GM13976 (cell line): ENCODE measurements around the gene AQP7.

ENCODE experiments used
- DNase-seq: peaks from one replicate; pipeline ENCODE4 v3.0.0; 2012; ENCODE audit warnings: low spot score
- CTCF ChIP-seq: IDR thresholded peaks from 2 replicates; pipeline ENCODE4 v1.5.1; 2012; ENCODE audit warnings: borderline replicate concordance, mild to moderate bottlenecking; ENCODE audit not compliant: insufficient read depth; ENCODE audit errors: extremely low read depth, missing control alignments, control extremely low read depth
- in situ Hi-C: fragments of 300-500 bp; cut with MboI; formaldehyde crosslinking; loops from one replicate; pipeline ENCODE4 v1.12.0; 2022; ENCODE audit warnings: low sequenced_read_pairs, mixed read lengths, inconsistent platforms; ENCODE audit not compliant: unreplicated experiment

The AQP7 gene

GRCh38 chr9:33434317-33435105 is 32.1 kb upstream of the AQP7 start:
- DNase-seq: no peak

DNA sequence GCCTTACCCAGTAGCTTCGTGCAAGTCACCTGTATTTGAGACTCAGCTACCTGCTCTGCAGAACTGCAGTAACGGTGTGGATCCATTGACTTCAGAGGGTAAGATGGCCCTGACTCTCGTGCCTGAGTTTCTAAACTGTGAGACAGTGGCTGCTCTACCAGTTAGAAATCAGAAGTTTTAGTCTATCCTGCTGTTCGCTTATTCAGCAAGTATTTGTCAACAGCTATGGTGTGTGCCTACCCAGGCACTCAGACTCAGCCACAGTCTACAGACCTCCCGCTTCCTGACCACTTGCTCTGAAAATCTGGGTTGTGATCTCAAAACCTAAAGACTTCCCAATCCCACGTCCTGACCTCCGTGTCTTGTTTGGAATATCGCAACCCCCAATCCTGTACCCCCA is 31.5 kb upstream of the AQP7 start:
- in situ Hi-C loops: no loop called here
- TF ChIP-seq CTCF: no peak
- DNase-seq: no peak

More at GRCh38 chr9:33434317-33435105, 32.1 kb upstream of the AQP7 start:
- in situ Hi-C loops: no loop called here
- TF ChIP-seq CTCF: no peak

DNA sequence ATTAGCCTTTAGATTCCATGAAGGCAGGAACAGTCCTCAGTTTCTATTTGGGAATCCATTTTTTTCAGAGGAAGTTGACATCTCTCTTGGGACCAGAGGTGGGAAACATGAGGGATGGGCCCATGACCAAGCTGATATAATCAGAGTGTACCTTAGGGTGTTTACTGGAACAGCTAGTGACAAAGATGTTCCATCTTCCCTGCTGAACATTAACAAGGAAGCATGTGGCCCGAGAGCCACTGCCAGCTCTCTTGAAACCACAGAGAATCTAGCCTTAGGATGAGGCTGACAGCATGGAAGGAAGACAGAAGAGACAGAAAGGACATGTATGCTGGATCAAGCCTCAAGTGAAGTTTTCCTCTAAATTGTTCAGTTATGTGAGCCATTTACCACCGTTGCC is 29.1 kb upstream of the AQP7 start:
- no peak for TF ChIP-seq CTCF
- in situ Hi-C loops: no loop called here
- no peak for DNase-seq

DNA sequence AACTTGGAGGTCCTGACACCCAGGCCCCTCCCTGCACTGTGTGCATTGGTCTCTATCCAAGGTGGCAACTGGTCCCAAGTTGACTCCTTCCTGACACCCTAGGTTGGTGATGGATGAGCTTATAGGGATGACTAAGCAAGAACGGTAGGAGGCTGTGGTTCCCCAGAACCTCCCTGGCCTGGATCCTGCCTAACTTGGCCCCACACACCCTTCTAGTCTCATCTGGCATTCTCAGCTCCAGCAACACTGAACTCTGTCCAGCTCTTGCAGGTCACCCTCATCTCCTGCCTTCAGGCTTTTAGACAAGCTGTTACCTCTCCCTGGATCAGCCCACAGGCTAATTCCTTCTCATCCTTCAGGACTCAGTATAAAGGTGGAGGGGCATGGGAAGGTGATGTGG is 28.6 kb upstream of the AQP7 start:
- no peak for TF ChIP-seq CTCF
- in situ Hi-C loops: no loop called here
- no peak for DNase-seq

DNA sequence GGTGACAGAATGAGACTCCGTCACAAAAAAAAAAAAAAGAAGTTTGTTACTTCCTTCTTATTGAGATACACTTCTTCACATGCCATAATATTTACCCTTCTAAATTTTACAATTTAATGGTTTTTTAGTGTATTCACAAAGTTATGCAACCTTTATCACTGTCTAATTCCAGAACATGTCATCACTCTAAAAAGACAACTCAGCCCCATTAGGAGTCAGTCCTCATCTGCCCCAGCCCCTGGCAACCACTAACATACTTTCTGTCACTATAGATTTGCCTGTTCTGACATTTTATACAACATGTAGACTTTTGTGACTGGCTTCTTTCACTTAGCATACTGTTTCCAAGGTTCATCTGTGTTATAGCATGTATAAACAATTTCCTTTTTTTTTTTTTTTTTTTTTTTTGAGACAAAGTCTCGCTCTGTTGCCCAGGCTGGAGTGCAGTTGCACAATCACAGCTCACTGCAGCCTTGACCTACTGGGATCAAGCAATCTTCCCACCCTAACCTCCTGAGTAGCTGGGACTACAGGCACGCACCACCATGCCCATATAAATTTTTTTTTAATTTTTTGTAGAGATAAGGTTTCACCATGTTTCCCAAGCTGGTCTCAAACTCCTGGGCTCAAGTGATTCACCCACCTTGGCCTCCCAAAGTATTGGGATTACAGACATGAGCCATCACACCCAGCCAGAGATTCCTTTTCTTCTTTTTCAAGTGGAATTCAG is 27.1 kb upstream of the AQP7 start:
- no peak for TF ChIP-seq CTCF
- in situ Hi-C loops: no loop called here
- DNase-seq: no peak

DNA sequence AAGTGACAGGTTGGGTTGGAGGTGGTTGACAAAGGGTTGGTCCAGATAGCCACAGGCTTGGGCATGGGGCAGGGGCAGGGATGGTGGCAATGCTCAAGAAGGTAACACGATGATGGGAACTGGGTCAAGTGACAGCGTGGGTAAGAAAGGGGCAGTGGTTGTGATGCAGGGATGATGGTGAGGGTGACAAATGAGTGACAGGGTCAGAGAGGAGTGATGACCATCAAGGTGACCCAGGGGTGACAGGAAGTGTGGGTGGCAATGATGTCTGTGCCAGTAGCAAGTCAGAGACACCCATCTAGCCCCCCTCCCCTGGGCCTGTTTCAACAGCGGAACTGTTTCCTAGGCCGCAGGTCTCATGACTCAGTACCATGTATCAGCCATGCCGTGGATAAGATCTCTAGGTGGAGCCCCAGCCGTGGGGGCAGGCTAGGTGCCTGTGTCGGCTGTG is 24.5 kb upstream of the AQP7 start:
- in situ Hi-C loops: no loop called here
- no peak for TF ChIP-seq CTCF
- DNase-seq: no peak
